ENCODE results near the gene NFASC.

Gene NFASC

DNA sequence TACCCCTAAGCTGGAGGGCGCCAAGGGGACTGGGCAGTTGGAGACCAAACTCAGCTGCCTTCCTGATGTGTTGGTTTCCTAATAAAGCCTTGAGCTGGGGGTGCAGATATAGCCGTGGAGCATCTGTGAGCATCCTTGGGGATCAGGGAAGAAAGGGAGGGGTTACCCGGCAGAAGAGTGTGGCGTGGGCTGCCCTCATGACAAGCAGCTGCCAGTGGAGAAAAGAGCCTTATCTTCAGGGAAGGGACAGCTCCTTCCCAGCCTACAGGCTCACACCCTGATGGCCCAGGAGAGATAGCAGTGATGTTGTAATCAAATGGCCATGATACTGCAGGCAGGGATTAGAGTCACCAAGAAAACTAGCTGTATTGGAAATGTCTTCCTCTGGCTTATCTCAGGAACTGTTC lies 10.8 kb upstream of the NFASC start:
- no peak for DNase-seq (ENCODE audit: low spot score)

DNA sequence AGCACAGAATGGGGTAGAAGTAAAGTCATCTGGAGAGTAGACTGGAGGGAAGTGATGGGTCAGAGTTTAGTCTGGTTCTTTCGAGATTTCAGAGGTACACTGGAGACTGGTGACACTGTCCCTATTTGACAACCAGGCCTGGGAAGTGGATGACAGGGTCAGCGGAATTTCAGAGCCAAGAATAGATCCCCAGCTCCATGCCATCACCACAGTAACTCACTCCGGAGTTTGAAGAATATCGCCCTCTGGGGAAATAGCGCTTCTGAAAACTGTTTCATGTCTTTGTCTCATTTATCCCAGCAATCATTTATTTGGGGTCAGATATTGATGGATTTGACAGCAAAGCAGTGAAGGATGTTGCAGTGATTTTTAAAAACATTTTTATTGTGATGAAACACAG lies 7.6 kb upstream of the NFASC start:
- no peak for DNase-seq (ENCODE audit: low spot score)

DNA sequence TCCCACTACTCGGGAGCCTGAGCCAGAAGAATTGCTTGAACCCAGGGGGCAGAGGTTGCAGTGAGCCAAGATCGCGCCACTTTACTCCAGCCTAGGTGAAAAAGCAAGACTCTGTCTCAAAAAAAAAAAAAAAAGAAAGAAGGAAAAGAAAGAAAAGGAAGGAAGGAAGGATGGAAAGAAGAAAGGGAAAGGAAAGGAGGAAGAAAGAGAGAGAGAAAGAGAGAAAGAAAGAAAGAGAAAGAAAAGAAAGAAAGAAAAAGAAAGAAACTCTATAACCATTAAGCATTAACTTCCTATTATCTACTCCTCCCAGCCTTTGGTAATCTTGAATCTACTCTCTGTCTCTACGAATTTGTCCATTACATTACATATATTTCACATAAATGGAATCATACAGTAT lies 6.9 kb upstream of the NFASC start:
- DNase-seq (ENCODE audit: low spot score) = no peak

DNA sequence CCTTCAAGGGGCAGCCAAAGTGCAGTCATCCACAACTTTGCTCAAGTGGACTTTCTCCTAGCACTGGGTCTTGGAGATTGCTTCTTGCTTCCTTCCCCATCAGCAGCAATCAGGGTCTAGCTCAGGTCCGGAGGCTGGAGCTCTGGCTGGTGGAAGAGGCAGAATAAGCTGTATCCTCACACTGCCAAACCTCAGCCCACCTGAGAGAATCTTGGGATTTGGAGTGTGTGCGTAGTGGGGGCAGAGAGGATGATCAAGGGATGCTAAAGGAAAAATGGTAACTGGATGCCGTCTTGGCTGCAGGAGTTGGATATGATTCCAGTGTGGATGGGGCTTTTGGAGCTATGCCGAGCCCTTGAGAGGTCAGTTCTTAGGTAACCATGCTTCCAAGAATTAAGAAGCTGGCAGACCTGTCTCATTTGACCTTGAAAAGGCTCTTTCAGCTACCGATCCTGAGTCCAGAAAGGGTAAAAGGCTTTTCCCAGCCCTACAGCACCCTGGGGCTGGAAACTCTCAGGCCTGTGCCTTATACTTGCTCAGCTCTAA lies 4.5 kb upstream of the NFASC start:
- no peak for DNase-seq (ENCODE audit: low spot score)

DNA sequence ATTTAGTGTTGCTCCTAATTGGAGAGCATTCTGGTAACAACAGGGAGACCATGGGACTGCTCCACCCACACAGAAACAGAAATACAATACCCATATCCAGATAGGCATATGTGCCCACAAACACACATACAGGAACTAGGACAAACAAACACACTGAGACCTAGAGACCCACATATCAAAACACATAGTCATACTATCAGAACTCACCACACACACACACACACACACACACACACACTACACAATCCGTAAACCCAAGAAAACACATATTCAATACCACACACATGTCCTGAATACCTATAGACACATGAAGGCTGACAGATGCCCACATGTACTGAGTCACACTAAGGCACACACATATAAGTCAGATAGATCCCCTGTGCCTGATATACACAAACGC lies 3.5 kb upstream of the NFASC start:
- no peak for DNase-seq (ENCODE audit: low spot score)

DNA sequence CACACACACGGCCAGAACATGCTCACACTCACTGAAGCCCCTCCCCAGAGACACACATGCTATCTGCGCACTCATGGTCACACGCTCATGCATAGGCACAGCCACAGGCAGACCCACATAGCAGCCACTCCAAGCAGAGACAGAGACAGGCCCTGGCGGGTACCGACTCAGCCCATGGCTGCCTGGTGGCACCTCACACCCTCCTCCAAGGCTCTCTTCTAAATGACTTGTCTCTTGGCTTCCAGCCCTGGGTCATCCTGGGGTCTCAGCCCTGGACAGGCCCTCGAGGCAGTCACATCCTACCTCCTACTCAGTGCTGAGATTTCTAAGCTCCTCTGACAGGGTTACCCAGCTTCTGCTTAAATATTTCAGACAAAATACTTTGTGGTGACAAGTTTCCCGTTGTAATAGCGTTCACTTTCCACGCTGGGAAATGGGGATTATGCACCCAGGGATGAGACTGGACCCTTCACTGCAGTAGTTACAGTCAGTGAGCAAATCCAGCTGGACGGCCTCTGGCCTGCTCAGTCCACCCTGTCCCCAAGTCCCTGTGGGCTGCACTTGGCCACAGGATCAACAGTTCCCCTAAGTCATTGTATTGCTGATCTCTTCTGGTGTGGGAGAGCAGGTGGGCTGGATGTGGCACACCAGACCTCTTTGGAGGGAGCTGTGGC lies 2.9 kb upstream of the NFASC start:
- no peak for DNase-seq (ENCODE audit: low spot score)

DNA sequence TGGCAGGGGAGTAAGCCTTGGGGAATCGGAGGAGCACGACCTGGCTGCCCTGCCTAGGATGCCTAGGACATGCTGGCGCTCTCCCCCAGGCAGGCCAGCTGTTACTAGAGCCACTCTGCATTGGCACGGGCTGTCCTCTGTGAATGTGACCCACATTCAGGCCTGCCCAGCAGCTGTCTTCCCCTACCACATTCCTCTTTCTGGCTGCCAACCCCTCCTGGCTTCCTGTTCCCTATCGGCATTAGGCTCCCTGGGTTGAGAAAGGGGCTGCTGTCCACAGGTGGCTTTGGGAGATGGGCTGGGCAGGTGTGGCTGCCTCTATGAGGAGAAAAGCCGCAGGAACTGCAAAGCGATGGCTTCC lies 2.3 kb upstream of the NFASC start:
- no peak for DNase-seq (ENCODE audit: low spot score)

DNA sequence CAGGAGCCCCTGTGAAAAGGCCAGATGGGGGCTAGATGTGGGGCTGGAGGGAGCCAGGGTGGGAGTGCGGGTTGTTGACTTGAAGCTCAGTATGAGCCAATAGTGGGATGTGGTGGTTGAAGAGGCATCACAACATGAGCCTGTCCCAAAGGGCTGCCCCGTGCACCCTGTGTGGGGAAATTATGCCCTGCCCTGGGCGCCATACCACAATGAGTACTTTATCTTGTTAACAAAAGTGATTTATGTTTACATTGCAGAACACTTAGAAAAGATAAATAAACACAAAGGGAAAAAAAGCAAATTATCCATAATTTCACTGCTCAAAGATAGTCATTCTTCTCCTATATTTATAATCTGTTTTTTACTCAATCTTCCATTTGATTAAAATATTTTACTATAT lies 1.6 kb upstream of the NFASC start:
- no peak for DNase-seq (ENCODE audit: low spot score)

DNA sequence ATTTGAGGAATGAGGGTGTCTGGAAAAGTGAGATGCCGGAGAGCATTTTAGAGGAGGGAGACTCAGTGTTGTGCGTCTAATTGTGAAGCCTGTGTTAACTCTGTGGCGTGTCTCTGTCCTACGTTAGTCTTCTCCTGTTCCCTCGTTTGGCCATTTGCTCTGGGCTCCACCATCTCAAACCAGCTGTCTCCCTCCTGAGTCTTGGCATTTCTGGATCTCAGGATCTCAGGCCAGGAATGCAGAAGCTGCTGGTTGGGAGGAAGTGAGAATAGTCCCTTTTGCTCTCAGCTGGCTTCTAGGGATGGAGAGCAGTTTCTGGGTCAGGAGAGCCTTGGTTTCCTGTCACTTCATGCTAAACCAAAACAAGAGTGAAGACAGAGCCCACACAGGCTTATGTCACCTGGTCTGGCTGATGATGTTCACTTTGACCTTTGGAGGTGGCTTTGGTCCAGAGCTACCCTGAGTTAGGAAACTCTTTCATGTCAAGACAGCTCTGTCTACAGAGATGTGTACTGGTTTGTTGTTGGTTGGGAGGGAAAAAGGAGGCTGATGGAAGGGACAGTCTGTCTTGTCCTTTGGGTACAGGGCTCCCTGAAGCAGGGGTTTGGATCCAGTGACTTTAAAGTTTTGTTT lies 859 bp downstream of the NFASC start:
- DNase-seq (ENCODE audit: low spot score) = no peak

DNA sequence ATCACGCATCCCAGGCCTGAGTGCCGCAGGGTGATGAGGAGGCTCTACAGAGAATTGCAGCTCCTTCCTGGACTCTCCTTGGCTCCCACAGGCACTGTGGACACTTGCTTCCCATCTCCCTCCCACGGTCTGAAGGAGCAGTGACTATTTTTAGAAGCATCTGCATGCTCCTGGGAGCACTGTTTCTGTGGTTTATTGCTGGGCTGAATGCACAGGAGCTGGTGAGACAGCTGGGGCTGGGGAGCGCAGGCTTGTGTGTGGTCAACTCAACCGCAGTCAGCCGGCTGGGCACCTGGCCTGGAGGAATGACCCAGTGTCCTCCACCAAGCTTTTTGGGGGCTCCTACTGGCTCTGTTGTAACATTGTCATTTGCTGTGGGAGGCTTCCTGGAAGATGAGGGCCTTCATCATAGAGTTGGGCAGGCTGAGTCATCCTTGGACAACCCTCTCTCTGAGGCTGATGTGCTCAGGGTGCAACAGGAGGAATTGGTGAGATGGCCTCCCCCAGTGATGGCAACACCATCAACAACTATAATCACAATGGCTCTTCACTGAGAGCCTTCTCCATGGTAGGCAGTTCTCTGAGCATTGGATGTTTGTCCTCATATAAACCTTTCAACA lies 1.7 kb downstream of the NFASC start:
- DNase-seq (ENCODE audit: low spot score) = no peak

DNA sequence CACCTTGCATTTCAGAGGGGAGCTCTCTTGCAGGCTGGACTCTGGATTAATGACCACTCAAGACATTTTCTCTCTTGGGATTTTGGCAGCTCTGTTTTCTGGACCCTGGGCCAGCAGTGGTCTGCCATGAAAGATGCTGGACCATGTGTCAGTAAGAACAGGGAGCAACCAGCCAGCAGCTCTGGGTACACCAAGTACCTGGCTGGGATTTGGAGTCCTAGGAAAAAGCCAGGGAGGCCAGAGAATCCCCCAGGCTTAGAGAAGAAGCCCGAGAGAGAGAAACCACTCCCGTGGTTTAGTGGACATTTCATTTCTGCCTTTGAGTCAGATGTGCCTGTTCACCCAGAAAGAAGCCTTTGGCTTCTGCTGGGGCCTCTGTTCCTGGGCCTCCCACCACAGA lies 2.5 kb downstream of the NFASC start:
- DNase-seq (ENCODE audit: low spot score) = no peak

DNA sequence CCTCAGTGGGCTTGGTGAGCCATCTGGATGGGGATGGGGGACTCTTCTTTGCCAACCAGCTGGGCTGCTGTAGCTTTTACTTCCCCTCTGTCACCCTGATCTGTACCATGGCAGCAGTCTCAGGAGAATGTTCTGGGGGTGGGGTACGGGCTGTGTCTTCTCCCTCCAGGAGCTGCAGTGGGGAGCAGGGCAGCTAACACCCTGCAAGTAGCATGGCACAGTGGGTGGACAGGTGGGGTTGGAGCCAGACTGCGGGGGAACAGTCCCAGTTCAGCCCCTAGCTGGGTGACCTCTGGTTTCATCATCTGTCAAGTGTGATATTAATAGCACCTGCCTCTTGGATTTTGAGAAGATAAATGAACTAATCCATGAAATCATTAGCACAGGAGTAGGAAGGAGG lies 3.1 kb downstream of the NFASC start:
- no peak for DNase-seq (ENCODE audit: low spot score)

DNA sequence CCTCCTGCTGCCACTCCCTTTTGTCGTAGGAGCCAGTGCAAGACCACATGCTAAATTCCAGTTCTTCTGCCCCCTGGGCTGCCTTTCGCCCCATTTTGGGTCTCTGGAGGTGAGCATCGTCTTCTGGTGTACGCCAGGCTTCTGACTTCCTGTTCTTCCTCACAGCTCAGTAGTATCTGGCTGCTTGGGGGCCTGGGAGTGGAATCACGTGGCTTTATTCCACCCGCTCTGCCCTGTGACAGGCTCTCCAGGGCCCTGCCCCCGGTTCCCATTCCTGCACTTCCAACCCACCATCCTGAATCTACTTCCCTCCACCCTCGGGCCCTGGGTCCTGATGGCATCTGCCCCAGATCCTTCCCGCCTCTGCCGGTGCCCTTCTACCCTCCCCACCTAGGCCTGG lies 3.6 kb downstream of the NFASC start:
- no peak for DNase-seq (ENCODE audit: low spot score)

DNA sequence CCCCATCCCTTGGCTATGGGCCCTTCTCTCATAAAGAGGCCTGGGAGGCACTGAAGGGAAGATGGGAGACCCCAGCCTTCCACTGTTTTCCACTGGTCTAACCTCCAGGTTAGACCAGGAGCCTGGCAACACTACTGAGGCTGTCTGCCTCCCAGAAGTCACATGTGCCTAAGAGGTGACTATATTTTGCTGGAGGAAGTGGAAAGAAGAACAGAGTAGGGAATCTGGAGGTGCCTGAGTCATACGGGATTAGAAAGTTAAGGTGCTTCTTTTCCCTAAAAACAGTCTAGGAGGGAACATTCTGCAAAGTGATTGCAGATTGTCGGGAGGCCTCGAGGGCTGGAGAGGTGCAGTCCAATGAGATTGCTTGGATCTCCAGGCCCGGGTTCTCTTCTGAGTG lies 4.6 kb downstream of the NFASC start:
- no peak for DNase-seq (ENCODE audit: low spot score)

DNA sequence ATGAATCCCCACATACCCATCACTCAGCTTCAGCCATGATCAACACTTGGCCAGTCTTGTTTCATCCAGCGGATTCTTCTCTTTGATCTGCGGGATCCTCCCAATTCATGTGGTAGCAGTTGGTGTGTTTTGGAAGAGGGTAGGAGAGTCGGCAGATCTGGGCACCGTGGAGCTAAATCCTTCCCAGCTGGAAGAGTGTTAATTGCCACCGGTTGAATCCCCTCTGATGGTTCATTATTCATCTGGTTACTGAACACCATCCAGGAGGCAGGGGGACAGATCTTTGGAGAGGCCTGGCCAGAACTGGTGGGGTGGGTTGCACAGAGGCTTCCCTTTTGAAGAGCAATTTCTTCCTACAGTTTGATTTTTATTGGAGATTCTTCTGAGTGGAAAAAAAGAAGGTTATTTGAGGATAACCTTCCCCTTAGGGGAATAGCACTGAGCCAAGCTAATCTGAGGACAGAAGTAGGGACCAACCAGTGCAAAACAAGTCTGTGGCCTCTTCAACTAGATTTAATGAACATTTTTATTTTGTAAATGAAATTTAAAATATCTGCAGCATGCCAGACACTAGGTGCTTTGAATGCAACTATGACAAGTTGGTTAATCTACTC lies 8.1 kb downstream of the NFASC start:
- DNase-seq (ENCODE audit: low spot score) = no peak

DNA sequence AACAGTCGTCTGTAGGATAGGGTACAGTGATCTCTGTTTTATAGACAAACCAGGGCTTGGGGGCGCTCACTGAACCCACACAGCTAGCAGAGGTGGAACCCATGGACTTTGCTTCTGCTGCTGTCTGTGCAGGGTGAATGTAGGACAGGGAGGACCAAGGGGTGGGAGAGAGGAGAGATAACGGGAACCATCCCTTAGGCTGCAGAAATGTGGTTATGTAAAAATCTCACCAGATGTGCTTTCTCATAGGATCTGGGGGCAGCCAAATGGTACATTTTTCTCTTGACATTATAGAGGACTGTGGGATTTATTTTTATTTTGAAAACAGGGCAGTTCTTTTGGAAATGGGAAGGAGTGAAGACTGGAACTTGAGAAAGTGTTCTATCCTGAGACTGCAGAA lies 8.7 kb downstream of the NFASC start:
- no peak for DNase-seq (ENCODE audit: low spot score)

DNA sequence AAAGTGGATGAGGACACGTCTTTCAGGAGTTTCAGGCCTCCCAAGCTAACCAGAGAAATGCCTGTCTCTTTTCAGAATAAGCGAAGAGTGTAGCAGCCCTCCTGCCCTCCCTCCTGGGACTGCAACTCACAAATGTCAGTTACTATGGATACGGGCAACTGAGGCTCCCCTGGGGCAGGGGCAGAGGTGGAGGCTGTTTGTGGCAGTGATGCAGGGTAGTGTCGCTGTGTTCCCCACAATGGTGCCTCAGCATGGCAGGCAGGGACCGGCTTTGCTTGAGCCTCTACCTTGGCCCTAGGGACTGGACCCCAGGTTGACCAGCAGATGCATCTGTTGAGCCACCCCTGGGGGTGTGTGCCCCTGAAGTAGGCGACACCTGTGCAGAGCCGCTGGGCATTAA lies 10.2 kb downstream of the NFASC start:
- DNase-seq (ENCODE audit: low spot score) = no peak

DNA sequence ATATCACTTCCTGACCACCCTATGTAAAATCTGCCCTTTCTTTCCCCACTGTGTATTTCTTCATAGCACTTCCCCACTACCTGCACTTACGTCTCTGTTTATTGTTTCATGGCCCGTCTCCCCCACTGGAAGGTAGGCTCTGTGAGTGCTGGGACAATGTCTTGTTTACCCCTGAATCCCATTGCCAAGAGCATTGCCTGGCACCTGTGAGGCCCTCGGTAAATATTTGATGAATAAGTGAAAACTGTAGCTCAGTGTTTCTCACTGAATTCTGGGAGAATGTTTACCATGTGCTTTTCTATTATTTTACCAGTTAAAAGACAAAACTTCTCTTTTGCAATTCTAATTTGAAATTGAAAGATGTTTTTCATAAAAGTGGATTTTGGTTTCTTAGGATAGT lies 11.8 kb downstream of the NFASC start:
- no peak for DNase-seq (ENCODE audit: low spot score)

DNA sequence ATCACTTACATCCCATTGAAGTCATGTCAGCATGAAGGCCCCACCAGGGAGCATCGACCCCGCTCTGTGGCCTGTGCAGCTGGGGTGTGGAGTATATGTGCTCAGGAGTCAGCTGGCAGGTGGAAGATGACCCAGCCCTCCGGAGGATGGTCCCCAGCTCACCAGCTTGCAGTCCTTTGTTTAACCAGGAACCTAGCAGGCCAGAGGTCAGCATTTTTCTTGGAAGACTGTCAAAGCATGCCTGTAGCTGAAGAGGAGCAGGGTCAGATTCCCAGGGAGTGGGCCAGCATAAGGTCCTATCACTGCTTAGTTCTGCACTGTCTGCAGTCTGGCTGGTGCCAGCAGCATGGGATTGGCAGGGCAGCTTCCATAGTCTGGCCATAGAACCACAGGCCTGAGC lies 12.7 kb downstream of the NFASC start:
- DNase-seq (ENCODE audit: low spot score) = no peak

DNA sequence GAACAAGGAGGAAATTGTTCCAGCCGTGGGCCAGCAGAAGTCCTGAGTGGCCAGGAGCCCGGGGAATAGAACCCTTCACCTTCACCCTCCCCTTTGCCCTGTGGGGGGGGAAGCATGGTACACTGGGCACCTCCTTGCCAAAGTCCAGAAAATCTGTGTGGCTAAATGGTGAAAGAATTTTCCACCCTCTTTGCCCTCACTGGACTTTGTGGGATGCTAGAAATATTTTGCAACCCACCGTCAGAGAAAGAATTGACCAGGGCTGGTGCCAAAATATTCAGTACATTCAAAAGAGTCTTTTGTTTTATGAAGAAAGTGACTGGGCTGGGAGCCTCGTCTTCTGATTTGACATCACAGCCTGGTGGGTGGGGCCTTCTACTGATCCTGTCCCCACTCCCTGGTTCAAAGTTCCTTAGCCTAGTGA lies 14.6 kb downstream of the NFASC start:
- no peak for DNase-seq (ENCODE audit: low spot score)

DNA sequence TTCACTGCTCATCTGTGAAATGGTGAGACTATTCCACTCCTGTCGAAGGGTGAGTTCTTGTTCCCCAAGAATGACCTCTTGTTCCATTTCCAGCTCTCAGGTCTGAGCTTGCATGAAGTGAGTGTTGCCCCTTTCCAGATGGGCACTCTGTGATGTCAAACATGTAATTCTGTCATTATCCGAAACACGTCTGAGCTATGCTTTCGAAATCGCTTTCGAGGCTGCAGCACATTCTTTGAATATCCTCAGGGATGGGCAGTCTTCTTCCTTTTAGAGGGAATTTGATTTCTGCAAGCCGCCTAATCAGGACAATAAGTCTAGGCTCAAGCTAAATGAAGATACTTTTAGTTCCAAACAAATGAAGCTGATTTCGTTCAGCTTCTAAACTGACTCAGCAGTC lies 15.1 kb downstream of the NFASC start:
- no peak for DNase-seq (ENCODE audit: low spot score)

DNA sequence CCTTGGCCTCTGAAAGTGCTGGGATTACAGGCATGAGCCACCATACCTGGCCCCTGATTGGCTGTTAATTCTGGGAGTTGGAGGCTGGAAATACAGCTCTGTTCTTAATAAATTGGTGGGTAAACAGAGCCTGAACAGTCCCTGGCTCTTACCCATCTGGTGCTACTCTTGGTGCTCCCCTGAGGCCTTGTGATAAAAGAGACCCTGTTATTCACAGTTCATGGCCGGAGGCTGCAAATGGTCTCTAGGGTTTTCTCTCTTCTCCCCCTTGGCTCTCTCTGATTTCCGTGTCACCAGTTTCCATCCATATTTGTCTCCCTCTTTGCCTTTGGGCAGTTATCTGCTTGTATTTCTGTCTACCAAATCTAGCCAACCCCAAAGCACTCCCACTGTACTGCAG lies 17.2 kb downstream of the NFASC start:
- no peak for DNase-seq (ENCODE audit: low spot score)

DNA sequence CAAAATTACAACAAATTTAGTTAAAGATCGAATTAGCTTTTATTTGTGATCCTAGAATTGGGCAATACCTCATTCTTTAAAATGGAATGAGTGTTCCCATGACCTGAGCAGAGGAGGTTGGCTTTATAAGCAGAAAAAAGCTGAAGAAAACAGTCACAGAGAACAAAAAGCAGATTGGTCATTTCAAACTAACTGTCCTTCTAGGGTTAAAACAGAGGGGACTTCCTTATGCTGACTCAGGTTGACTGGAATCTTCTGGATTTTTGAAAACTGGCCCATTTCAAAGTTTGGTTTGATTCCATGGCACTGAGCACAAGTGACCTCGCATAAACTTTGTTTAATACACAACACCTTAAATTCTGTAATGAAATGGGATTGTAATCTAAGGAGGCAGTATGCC lies 17.6 kb downstream of the NFASC start:
- no peak for DNase-seq (ENCODE audit: low spot score)

Data from HuH-7 (cell line).